ENCODE data around the gene IRF7. TPM values are rescaled to one million over a fixed set of nuclear protein-coding genes. Genes with fewer than 3 reads are reported as not detected.

IRF7 gene
- polyA plus RNA-seq, 1 of the 3 experiments (the other 2 are of a cell fraction): 6.3 TPM

DNA sequence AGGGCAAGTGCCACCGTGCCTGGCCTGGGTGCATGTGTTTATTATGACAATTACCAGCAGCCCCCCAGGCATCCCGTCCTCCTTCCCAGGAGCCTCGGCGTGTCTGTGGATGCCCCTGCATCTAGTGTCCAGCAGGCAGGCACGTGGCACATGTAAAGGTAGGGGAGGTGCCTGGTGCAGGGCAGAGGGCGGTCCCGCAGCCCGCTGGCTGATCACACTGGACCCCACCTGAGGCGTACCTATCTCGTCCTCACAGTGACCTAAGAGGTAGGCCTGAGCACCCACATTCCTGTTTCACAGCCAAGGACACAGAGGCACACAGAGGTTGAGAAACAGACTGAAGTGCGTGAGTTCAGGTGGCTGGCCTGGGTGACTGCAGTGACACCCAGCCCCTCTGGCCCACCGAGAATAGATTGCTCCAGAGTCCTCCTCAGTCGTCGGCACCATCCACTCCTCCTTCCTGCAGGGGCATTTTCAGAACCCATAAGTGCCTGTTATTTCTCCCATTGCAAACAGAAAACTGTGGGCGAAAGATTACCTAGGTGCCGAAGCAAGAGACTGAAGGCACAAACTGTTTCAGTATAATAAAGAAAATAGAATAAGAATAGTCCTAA is 42.5 kb downstream of the IRF7 start:
- H4K20me1 ChIP-seq (ENCODE audit: insufficient read depth): peaks cover 15% of the 10 kb centered on the region
- H3K79me2 ChIP-seq (ENCODE audit: insufficient read depth): peaks cover 20% of the 10 kb centered on the region
- POLR2A ChIA-PET: no interaction called here
- H3K9me3 ChIP-seq: no peaks in the 10 kb centered on the region
- DNase-seq: no peak
- no peak for TF ChIP-seq GATA2 (CRISPR knock-in tag; IDR thresholded peaks at IDR 0.05)
- TF ChIP-seq FOXM1 (IDR thresholded peaks at IDR 0.05; ENCODE audit: low read depth): no peak
- TF ChIP-seq TEAD4 (IDR thresholded peaks at IDR 0.05; ENCODE audit: borderline replicate concordance, insufficient read depth): no peak
- TF ChIP-seq JUND (IDR thresholded peaks at IDR 0.05): no peak
- TF ChIP-seq, protein P1, sequence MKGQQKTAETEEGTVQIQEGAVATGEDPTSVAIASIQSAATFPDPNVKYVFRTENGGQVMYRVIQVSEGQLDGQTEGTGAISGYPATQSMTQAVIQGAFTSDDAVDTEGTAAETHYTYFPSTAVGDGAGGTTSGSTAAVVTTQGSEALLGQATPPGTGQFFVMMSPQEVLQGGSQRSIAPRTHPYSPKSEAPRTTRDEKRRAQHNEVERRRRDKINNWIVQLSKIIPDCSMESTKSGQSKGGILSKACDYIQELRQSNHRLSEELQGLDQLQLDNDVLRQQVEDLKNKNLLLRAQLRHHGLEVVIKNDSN (IDR thresholded peaks at IDR 0.05; ENCODE audit: borderline replicate concordance, low read depth): no peak
- TF ChIP-seq EP300 (IDR thresholded peaks at IDR 0.05; ENCODE audit: borderline replicate concordance in 1 of 2, low read depth in 1 of 2, low read length in 1 of 2): no peak
- TF ChIP-seq MEF2A (IDR thresholded peaks at IDR 0.05; ENCODE audit: borderline replicate concordance, low read depth): no peak
- TF ChIP-seq EZH2phosphoT487 (IDR thresholded peaks at IDR 0.05; ENCODE audit: borderline replicate concordance, low read depth): no peak
- no peak for TF ChIP-seq RXRA (IDR thresholded peaks at IDR 0.05; ENCODE audit: borderline replicate concordance, low read depth)
- no peak for TF ChIP-seq MXI1 (IDR thresholded peaks at IDR 0.05; ENCODE audit: low read depth, low read length)
- TF ChIP-seq FOSL2 (IDR thresholded peaks at IDR 0.05; ENCODE audit: borderline replicate concordance, low read depth): no peak
- TF ChIP-seq, protein P2, sequence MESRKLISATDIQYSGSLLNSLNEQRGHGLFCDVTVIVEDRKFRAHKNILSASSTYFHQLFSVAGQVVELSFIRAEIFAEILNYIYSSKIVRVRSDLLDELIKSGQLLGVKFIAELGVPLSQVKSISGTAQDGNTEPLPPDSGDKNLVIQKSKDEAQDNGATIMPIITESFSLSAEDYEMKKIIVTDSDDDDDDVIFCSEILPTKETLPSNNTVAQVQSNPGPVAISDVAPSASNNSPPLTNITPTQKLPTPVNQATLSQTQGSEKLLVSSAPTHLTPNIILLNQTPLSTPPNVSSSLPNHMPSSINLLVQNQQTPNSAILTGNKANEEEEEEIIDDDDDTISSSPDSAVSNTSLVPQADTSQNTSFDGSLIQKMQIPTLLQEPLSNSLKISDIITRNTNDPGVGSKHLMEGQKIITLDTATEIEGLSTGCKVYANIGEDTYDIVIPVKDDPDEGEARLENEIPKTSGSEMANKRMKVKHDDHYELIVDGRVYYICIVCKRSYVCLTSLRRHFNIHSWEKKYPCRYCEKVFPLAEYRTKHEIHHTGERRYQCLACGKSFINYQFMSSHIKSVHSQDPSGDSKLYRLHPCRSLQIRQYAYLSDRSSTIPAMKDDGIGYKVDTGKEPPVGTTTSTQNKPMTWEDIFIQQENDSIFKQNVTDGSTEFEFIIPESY (IDR thresholded peaks at IDR 0.05; ENCODE audit: borderline replicate concordance, low read depth): no peak
- TF ChIP-seq RFX5 (IDR thresholded peaks at IDR 0.05; ENCODE audit: low read length): no peak
- no peak for TF ChIP-seq FOXJ3 (CRISPR knock-in tag; IDR thresholded peaks at IDR 0.05)
- TF ChIP-seq GABPA (IDR thresholded peaks at IDR 0.05; ENCODE audit: low read depth): no peak
- TF ChIP-seq SMC3 (IDR thresholded peaks at IDR 0.05; ENCODE audit: low read depth, low read length): no peak
- TF ChIP-seq ELF1 (IDR thresholded peaks at IDR 0.05): no peak
- no peak for TF ChIP-seq NRF1 (IDR thresholded peaks at IDR 0.05; ENCODE audit: low read depth, low read length)
- TF ChIP-seq, protein P3, sequence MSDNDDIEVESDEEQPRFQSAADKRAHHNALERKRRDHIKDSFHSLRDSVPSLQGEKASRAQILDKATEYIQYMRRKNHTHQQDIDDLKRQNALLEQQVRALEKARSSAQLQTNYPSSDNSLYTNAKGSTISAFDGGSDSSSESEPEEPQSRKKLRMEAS (IDR thresholded peaks at IDR 0.05; ENCODE audit: low read depth): no peak
- no peak for TF ChIP-seq CHD2 (IDR thresholded peaks at IDR 0.05; ENCODE audit: low read length, partially characterized antibody)
- no peaks in the 10 kb centered on the region for H3K36me3 ChIP-seq (replicated peaks in 1 of 2; ENCODE audit: control insufficient read depth in 1 of 2, insufficient read depth in 2 of 2, low read length in 1 of 2)
- peaks cover 6 to 28% of the 10 kb centered on the region in 2 experiments; a peak in 3 of 4 replicates for H3K4me1 ChIP-seq (ENCODE audit: control insufficient read depth in 1 of 2, insufficient read depth in 2 of 2, low read depth in 1 of 2, low read length in 1 of 2)
- H3K9me2 ChIP-seq: no peaks in the 10 kb centered on the region
- CTCF ChIA-PET: no interaction called here
- no peak overlapping the region for H3K4me3 ChIP-seq (ENCODE audit: low read depth in 2 of 2, low read length in 1 of 2)
- H3K27ac ChIP-seq (ENCODE audit: low read depth in 2 of 2, low read length in 1 of 2): no peak overlapping the region
- no peak overlapping the region for H2AFZ ChIP-seq (ENCODE audit: low read depth)
- WGBS (ENCODE audit: low lambda C conversion rate): 91% methylated on average over 12 of the region's 16 CpGs
- H3K27me3 ChIP-seq (ENCODE audit: insufficient read depth): no peaks in the 10 kb centered on the region
- no peaks in the 10 kb centered on the region for H3F3A ChIP-seq (replicated peaks; ENCODE audit: insufficient read depth)
- H3K9ac ChIP-seq: no peak overlapping the region
- no peak overlapping the region for H3K4me2 ChIP-seq

Measured in SK-N-SH (cell line).